Stimulated activated CD8-positive, alpha-beta memory T cell treated with anti-CD3 and anti-CD28 coated beads, Interleukin-12 subunit alpha, Interleukin-12 subunit beta, amount 100 ng/mL, for 4 hours (primary cell): ENCODE results near the gene SEL1L2.
A peak's percentile ranks its signal among the peaks of the same experiment; 100 is the strongest.
"Not testable (repeated sequence)": the region's sequence is repeated elsewhere in the genome, so short reads cannot be mapped to it uniquely, and the experiment has no call there.

ENCODE experiments used
- DNase-seq: peaks from one replicate; pipeline ENCODE4 v3.0.0-alpha.2; 2020; ENCODE audit warnings: low read depth

The SEL1L2 gene

DNA sequence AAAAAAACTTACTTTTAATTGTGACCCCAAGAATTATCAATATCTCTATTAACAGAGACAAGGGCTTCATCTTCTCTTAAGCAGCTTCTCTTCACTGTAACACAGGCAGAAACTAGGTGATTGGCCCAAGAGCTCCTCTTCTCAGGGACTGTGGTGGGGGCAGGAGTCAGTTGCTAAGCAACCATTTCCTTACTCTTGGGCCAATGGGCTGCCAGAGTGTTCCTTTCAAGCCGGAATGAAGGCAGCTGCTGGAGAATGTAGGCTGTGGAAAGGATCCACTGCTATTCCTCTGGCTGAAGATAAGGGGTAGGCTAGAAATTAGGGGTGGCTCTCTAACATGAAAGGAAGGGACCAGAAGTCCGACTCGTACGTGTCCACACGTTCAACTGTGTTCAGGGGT, at the start of gene SEL1L2:
SEL1L2 (minus strand) TSS at position 150 of the 400 bp plus-strand sequence; CDS start at position 70, 80 bp downstream.
- DNase-seq, result no peak

DNA sequence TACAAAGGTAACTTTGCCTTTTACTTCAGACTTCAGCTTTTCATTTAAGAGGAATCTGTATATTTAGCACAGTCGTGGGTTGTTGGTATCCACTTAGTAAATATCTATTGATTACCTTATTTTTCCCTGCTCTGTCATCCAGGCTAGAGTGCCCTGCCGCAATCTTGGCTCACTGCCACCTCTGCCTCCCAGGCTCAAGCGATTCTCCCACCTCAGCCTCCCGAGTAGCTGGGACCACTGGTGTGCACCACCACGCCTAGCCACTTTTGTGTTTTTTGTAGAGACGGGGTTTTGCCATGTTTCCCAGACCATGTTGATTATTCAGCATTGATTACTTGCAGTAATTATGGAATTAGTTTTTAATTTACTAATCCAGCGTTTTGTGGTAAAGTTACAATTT, 46.2 kb upstream of the SEL1L2 start:
- no peak for DNase-seq

DNA sequence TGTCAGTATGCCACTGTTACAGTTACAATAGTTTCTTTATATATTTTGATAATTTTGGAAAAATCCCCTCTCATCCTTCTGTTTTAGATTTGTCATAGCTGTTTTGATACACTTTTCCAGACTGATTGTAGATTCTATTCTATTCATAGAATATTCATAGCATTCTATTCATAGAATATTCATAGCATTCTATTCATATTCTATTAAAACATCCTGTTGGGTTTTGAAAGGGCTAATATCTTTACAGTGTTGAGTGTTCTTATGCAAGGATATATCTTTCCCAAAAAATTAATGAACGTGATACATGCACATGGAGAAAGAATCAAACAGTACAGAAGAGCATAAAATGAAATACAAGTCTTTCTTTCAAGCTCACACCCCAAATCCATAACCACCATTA, 42.9 kb upstream of the SEL1L2 start:
- DNase-seq, result no peak

DNA sequence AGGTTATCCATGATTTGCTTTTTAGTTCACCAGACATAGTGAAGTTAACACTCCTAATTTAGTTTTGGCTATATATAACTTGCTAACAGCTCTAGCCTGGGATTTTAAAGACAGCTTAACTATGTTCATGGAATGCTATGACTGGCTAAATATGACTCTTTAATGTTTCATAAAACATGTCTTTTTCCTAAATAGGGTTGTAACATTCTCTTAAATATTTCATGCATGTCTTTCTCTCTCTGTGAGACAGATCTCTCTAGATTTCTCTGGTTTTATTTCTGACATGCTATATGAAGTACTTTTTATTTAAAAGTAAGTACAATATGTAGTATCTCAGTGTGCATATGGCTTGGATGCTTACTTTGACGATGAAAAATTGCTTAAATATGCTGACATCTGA, 40.6 kb upstream of the SEL1L2 start:
- DNase-seq, result no peak

GRCh38 chr20:14012671-14013070, 22.3 kb upstream of the SEL1L2 start:
- no peak for DNase-seq

DNA sequence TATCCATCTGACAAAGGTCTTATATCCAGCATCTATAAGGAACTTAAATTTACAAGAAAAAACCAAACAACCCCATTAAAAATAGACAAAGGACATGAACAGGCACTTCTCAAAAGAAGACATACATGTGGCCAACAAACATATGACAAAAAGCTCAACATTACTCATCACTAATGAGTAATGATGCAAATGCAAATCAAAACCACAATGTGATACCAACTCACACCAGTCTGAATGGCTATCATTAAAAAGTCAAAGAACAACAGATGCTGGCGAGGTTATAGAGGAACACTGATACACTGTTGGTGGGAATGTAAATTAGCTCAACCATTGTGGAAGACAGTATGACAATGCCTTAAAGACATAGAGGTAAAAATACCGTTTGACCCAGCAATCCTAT, 18.8 kb upstream of the SEL1L2 start:
- DNase-seq, result no peak

GRCh38 chr20:14005996-14006395, 15.6 kb upstream of the SEL1L2 start:
- no peak for DNase-seq

- no peak for DNase-seq
Measured at GRCh38 chr20:14000917-14001316, 10.5 kb upstream of the SEL1L2 start.

DNA sequence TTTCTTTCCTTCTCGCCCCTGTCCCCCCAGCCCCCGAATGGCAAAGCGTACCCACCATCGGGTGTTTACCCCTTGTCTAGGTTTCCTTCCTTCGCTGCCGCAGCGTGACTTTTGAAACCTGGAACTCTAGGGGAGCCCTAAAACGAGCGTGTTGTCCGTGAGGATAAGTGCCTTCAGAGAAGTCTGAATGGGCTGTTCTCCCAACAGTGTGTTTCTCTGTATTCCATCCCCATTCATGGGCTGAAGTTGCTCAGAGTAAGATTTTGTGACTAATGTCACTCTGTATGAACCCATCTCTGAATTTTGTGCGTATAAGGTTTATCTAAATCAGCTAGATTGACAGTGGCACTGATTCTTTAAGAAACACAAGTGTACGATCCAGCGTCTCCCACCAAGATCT, 5.9 kb upstream of the SEL1L2 start:
- no peak for DNase-seq

GRCh38 chr20:13995841-13996240, 5.4 kb upstream of the SEL1L2 start:
- no peak for DNase-seq

DNA sequence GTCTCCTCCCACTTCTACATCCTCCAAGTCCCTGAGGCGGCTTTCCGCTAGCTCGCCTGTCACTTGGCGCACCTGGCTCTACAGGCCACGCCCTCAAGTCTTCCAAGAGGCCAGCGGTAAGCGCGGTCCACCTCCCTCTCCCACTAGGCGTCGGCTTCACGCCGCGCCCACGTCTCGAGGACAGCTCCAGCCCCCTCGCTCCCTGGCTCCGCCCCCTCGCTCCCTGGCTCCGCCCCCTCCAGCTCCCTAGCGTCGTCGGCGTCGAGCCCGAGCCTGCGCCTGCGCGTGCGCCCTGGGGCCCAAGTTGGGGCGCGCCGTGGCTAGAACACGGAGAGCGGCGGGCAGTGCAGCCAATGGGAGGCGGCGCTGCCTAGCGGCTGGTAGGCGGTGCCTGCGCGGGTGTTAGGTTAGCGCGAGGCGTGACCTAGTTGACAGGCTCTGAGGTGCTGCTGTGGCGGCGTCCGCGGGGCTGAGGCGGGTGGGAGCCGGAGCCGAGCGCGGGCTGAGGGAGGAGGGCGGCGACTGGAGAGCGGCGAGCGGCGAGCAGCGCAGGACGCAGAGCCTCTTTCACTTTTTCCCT, 4.8 kb upstream of the SEL1L2 start, which contains the start of gene MACROD2:
MACROD2 (plus strand) TSS at position 431 of the 580 bp plus-strand sequence.
- DNase-seq, result peak; percentile 8

DNA sequence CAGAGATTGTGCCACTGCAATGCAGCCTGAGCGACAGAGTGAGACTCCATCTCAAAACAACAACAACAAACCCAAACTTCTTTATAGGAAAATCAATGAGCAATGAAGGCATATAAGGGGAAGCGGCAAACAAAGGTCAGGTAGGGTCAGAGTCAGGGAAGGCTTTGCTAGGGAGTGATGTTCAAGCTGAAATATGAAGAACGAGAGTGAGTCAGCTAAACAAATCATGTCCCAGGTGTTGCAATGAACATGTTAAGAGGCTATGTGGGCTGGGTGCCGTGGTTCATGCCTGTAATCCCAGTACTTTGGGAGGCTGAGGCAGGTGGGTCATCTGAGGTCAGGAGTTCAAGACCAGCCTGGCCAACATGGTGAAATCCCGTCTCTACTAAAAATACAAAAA, 1.5 kb upstream of the SEL1L2 start:
- DNase-seq, result not testable (repeated sequence)

DNA sequence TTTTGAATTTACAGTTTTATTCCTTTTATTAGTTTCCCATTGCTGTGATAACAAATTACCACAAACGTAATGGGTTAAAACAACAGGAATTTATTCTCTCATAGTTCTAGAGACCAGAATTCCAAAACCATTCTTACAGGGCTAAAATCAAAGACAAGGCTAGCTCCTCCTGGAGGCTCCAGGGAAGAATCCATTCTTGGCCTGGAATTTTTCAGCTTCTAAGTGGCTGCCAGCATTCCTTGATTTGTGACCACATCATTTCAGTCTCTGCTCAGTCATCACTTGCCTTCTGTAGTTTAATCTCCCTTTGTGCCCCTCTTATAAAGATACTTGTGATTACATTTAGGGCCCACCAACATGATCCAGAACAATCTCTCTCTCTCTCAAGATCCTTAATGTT, 897 bp upstream of the SEL1L2 start:
- DNase-seq, result no peak

DNA sequence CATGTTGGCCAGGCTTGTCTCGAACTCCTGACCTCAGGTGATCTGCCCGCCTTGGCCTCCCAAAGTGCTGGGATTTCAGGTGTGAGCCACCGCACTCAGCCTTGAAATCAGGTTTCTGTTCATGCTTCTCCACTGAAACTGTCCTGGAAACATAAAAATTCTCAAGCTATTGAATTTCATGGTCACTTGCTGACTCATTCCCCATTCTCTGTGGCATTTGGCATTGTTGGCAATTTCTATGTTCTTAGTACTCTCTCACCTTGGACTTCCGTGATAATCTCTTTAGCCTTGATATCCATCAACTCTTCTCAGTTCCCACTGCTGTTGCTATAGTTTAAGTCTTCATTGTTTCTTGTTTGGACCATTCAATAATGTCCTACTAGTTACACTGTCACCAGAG, 6.2 kb downstream of the SEL1L2 start:
- DNase-seq, result no peak

DNA sequence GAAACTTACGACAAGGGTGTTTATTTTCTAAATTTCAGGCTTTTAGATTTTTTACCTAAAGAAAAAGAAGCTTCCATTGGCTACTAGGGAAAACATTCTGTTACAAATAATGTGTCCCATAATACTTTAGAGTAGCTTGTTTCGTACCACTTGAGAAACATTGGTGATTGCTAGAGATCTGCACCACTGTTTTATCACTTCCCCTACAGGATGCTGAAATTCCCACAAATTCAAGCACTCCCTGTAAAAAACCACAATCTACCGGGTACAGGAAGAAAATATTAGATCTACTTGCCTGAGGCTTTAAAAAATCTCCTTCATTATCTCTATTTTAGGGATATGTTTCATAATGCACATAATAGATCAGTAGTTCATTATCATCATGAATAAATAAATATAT, 29.9 kb downstream of the SEL1L2 start:
- no peak for DNase-seq

GRCh38 chr20:13960119-13960518, 30.3 kb downstream of the SEL1L2 start:
- DNase-seq, result no peak

- no peak for DNase-seq
Measured at GRCh38 chr20:13953227-13953626, 37.2 kb downstream of the SEL1L2 start.

GRCh38 chr20:13947719-13948118, 42.7 kb downstream of the SEL1L2 start:
- DNase-seq, result no peak

GRCh38 chr20:13941031-13941430, 49.4 kb downstream of the SEL1L2 start:
- DNase-seq, result no peak

- DNase-seq, result no peak
Measured at GRCh38 chr20:13936781-13937576, 53.4 kb downstream of the SEL1L2 start.

- no peak for DNase-seq
Measured at GRCh38 chr20:13934992-13935894, 55.2 kb downstream of the SEL1L2 start.

DNA sequence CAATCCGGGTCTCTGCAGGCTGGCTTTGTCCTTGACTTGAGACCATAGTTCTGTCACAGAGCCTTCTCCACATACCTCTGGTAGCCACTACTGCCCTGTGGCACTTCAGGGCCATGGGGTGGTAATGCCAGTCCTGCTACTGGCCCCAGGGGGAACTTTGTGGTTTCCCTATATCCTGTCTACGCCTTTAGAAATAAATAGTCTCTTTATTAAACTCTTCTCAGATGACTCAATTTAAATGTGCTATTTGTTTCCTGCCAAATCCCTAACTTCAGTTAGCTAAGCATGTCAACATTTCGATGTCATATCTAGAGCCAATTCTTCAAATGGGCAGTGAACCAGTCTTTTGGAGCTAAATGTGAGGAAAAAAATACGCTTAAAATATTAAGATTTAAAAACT, 60.1 kb downstream of the SEL1L2 start:
- no peak for DNase-seq

- no peak for DNase-seq
Measured at GRCh38 chr20:13929836-13930235, 60.6 kb downstream of the SEL1L2 start.
